Measurements from ENCODE around the gene SLC39A11.
"Not testable (repeated sequence)": the region's sequence is repeated elsewhere in the genome, so short reads cannot be mapped to it uniquely, and the experiment has no call there.

The SLC39A11 gene

GRCh38 chr17:72811976-72812687 is 280.4 kb downstream of the SLC39A11 start:
- no peak for DNase-seq (ENCODE audit: extremely low read depth in 1 of 2, low read depth in 1 of 2)

DNA sequence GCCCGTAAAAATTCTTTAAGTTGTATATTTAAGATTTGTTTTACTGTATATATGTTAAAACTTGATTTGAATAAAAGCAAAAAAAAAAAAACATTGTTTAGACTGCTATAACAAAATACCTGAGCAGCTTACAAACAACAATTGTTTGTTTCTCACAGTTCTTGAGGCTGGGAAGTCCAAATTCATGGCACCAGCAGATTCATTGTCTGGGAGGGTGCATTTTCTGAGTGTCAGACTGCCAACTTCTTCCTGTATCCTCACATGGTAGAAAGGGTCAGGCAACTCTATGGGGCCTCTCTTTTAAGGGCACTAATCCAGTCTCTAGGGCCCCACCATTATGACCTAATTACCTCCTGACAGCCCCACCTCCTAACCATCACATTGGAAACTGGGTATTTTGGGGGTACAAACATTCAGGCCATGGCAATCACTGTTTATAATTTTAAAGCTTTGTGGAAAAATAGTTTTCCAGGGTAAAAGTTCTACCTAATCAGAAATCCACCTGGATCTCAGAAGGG is 281.4 kb downstream of the SLC39A11 start:
- DNase-seq (ENCODE audit: extremely low read depth in 1 of 2, low read depth in 1 of 2), result no peak

DNA sequence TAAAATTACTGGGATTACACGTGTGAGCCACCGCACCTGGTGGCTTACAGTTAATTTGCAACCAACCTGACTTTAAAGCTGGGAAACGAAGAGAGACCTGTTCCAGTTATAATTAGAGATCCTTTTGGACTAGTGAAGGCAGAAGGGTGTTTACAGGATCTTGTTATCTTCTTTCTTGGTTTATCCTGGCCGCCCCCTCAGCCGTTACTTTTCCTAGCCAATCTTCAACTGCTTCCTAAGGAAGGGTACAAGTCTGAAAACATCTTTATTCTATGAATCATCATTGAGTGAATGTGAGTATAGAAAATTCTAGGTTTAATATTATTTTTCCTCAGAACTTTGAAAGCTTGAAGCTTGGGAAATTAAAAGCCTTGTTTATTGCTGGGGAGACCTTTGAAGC is 286.5 kb downstream of the SLC39A11 start:
- no peak for DNase-seq (ENCODE audit: extremely low read depth in 1 of 2, low read depth in 1 of 2)

GRCh38 chr17:72804949-72805707 is 287.4 kb downstream of the SLC39A11 start:
- DNase-seq (ENCODE audit: extremely low read depth in 1 of 2, low read depth in 1 of 2), result no peak

DNA sequence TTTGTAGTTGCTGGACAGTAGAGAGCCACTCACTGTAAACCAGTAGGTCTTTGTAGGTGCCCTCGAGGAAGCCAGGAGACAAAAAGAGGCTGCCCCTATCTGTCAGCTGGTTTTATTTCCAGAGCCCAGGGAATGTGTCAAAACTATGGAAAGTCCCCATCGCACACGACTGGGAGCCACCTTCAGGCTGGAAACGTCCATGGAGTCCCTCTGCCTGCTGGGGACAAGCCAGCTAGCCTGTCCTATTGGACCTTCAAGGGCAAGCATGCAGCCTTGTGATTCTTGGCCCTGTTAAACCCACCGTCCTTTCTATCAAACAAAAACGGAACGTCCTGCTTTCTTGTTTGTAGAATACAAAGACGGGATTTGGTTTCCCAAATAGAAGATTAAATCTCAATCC is 289.8 kb downstream of the SLC39A11 start:
- no peak for DNase-seq (ENCODE audit: extremely low read depth in 1 of 2, low read depth in 1 of 2)

DNA sequence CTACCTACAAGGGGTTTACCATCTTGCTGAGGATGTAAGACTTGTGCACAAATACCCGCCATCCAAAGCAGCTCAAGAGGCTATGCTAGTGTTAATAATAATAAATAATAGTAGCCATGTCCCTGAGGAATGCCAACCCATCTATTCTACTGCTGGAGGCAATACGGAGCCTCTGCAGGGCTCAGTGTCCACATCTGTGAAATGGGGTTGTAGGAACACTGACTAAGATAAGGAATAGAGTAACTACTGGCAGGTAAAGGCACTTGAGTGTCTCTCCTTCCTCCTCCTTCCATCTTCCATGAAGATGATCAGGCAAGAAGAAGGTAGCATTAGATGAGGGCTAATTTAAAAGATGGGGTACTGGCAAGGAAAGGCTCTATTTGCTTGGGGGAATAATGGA is 295.3 kb downstream of the SLC39A11 start:
- no peak for DNase-seq (ENCODE audit: extremely low read depth in 1 of 2, low read depth in 1 of 2)

DNA sequence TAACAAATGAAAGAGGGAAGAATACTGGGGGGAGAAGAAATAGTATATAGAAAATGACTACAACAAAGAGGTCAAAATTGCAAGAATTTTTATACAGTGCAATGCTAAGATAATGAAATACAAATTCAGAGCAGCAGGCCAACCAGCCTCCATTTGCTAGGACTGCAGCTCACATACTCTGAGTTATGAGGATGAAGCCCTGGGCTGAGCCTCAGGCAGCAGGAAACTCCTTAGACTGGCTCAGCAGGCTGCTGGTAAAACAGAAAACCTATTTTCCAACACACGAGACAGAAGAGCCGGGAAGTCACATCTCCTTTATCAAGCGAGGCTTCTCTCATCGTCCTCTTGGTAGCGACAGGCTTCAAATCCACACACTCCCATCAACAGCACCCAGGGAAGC is 296.5 kb downstream of the SLC39A11 start:
- no peak for DNase-seq (ENCODE audit: extremely low read depth in 1 of 2, low read depth in 1 of 2)

GRCh38 chr17:72794152-72794551 is 298.3 kb downstream of the SLC39A11 start:
- no peak for DNase-seq (ENCODE audit: extremely low read depth in 1 of 2, low read depth in 1 of 2)

- DNase-seq (ENCODE audit: extremely low read depth in 1 of 2, low read depth in 1 of 2), result no peak
Observed at GRCh38 chr17:72792771-72793170, 299.7 kb downstream of the SLC39A11 start.

DNA sequence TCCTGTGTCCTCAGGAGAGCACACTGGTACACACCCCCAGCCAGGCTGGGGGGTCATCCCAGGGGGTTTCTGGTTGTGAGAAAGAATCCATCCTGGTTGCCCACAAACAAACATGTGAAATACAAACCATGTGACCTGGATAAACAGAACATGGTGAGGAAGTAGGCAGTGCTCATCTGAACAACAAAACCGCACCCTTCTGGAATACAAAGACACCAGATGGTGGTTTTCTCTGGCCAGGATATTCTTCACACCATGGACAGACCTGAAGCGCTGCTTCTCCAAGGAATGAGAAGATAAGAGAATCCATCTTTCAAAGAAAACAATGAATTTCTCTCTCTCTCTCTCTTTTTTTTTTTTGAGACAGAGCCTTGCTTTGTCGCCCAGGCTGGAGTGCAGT is 302.3 kb downstream of the SLC39A11 start:
- no peak for DNase-seq (ENCODE audit: extremely low read depth in 1 of 2, low read depth in 1 of 2)

GRCh38 chr17:72789711-72790110 is 302.8 kb downstream of the SLC39A11 start:
- DNase-seq (ENCODE audit: extremely low read depth in 1 of 2, low read depth in 1 of 2), result no peak

DNA sequence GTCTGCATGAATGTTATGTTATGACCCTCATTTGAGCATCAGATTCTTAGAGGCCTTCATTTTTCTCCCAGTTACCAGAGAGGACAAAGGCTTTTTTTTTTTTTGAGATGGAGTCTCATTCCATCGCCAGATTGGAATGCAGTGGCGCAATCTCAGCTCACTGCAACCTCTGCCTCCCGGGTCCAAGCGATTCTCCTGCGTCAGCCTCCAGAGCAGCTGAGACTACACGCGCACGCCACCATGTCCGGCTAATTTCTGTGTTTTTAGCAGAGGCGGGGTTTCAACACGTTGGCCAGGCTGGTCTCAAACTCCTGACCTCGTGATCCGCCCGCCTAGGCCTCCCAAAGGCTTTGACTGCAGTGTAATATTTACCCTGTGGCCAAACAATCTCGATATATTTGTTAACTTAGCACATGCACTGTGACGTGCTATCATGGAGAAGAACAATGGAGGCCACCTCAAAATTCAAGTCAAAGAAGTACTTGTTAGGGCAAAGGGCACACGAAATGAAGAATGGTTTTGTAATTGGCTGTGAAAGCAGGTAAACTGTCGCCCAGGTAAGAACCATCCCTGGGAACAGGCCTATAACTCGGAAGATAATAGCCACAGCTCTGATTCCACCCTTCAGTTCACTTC is 303.4 kb downstream of the SLC39A11 start:
- DNase-seq (ENCODE audit: extremely low read depth in 1 of 2, low read depth in 1 of 2), result no peak

GRCh38 chr17:72786209-72786608 is 306.3 kb downstream of the SLC39A11 start:
- no peak for DNase-seq (ENCODE audit: extremely low read depth in 1 of 2, low read depth in 1 of 2)

GRCh38 chr17:72782985-72783701 is 309.3 kb downstream of the SLC39A11 start:
- no peak for DNase-seq (ENCODE audit: extremely low read depth in 1 of 2, low read depth in 1 of 2)

GRCh38 chr17:72782437-72782836 is 310.1 kb downstream of the SLC39A11 start:
- DNase-seq (ENCODE audit: extremely low read depth in 1 of 2, low read depth in 1 of 2), result not testable (repeated sequence)

DNA sequence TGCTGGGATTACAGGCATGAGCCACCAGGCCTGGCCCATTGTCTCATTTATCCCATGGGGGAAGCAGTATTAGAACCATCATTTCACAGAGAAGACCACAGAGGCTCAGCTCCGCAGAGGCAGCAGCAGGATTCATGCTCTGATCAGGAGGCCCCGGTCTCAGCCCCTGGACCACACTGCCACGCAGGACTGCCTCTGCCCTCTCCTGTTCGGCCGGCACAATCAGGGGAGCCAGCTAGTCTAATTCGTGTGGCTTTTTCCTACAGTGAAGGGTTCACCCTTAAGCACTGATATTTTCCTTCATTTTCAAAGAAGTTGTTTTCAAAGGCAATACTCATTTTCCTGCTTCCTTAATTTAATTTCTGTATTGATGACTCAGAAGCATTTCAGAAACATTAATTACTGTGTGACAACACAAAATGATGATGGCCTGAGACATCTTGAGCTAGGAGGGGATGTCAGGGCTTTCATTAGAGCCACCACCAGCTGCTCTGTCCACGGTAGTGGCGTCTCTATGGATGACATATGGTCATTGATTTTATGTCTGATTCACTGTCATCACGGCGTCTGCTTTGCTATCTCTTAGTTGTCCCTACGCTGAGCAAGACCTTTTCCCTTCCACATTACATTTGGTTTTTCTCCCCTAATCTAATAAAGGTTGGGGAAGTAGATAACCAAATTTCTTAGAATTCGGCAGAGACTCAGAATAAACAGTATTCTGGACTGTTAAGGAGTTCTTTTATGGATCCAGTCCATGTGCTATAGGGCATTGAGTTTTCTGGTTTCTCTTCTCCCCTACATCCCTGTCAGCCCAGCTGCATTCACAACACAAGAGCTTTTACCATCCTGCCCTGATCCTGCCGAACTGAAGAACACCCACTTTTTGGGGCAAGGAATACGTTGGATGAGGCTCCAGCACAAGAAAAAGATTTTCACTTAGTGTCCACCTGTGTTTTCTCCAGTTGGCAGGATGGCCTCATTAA is 314.0 kb downstream of the SLC39A11 start:
- DNase-seq (ENCODE audit: extremely low read depth in 1 of 2, low read depth in 1 of 2), result no peak

DNA sequence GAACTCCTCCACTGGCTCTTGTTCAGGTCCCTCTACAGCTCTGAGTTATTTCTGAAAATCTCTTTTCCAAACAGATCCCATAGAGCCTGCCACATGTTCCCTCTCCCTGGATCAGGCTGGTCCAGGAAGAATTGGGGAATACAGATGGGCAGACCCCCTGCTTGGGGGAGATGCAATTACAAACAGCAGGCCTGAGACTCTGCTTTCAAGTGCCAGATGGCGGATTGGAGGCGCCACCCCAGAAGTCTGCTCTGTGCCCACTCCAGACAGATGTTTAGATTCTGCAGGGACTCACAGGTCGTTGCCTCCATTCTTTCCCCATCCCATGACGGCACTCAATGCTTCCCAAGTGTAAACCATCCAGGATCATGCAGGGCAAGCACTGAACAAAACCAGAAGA is 316.6 kb downstream of the SLC39A11 start:
- DNase-seq (ENCODE audit: extremely low read depth in 1 of 2, low read depth in 1 of 2), result no peak

- no peak for DNase-seq (ENCODE audit: extremely low read depth in 1 of 2, low read depth in 1 of 2)
Observed at GRCh38 chr17:72775237-72775636, 317.3 kb downstream of the SLC39A11 start.

- DNase-seq (ENCODE audit: extremely low read depth in 1 of 2, low read depth in 1 of 2), result no peak
Observed at GRCh38 chr17:72774236-72774635, 318.3 kb downstream of the SLC39A11 start.

DNA sequence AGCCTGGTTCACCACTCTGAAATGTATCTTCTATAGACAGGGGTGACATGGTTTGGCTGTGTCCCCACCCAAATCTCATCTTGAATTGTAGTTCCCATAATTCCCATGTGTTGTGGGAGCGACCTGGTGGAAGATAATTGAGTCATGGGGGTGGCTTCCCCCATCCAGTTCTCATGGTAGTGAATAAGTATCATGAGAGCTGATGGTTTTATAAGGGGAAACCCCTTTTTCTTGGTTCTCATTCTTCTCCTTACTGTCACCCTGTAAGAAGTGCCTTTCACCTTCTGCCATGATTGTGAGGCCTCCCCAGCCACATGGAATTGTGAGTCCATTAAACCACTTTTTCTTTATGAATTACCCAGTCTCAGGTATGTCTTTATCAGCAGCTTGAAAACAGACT is 319.3 kb downstream of the SLC39A11 start:
- not testable (repeated sequence) for DNase-seq (ENCODE audit: extremely low read depth in 1 of 2, low read depth in 1 of 2)

Measured in stimulated activated CD8-positive, alpha-beta memory T cell treated with anti-CD3 and anti-CD28 coated beads, Interleukin-7, amount 100 ng/mL, for 48 hours (primary cell).